DMS53 (cell line): ENCODE data around the gene ANK3.
A peak's percentile ranks its signal among the peaks of the same experiment; 100 is the strongest.

Experiments used
- DNase-seq: peaks from one replicate; lab custom pipeline; 2025; lab: John Stamatoyannopoulos, UW

Gene ANK3

DNA sequence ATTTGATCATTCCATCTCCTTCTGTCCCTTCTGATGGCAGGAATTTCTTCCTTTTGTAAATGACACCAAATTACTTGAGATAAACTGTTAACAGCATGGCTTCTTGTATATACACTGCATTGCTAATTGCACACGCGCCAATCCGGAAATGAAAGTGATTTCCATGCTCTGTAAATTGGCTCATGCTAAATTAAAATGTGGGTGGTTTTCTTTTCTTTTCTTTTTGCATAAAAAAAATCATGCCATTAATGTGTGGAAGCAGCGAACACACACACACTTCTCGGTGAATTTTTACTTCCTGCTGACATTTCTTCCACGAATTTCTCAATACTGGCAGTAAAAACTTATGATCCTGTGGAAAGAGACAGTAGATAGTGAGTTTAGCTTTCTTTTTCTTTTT, 360.2 kb downstream of the ANK3 start:
- no peak for DNase-seq

DNA sequence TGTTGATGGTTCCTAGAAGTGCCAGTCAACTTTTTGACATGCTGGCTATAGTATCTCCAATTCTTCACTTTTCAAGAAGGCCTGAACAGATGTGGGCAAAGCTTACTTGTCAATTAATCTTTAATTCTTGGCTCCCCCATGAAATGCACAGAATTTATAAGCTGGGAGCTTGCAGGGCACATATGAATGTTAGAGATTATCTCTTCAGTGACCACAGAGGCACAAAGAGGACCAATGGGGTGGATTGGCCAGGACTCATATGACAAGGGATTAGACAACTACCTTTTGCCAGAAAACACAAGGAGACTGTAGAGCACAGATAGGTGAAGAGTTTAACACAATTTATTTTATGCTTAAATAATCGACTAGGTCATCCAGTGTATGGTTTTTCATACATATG, 361.6 kb downstream of the ANK3 start:
- no peak for DNase-seq

- DNase-seq: no peak
Observed at GRCh38 chr10:60025279-60025678, 364.4 kb downstream of the ANK3 start.

DNA sequence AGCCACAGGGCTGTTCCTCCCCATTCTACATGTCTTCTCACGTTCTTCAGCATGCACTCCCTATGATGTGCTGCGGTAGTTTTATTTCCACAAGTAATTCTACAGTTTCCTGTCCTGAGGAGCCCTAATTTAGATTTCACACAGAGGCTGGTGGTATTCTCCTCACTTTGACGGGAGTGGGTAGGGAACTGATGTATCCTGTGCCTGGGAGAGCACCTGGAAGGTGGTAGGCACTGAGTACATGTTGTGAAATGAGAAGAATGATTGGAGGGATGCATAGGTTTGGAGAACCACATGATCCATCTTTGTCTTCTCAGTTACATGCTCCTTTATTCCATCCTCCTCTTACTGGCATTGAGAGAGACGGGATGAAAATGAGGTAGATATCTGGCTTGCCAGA, 365.2 kb downstream of the ANK3 start:
- DNase-seq: no peak

- no peak for DNase-seq
Observed at GRCh38 chr10:60023155-60023877, 366.4 kb downstream of the ANK3 start.

DNA sequence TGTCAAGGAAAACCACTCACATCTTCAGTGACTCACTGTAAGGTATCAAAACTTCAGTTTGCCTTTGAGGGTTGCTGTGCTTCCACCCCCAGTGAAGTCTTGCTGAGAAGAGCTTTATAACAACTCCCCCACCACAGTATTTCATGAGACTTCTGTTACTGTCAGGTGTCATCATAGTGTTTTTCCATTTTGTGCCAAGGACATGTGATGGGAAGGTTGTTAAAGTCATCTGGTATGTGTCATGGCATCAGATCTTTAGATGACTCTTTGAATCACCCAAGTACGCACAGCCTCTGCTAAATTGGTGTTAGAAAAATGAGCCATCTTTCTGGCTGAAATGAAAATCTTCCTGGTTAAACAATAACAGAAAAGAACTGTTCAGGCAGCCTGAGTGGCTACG, 368.3 kb downstream of the ANK3 start:
- DNase-seq: peak; percentile 12

- no peak for DNase-seq
Observed at GRCh38 chr10:60016794-60017193, 372.9 kb downstream of the ANK3 start.

DNA sequence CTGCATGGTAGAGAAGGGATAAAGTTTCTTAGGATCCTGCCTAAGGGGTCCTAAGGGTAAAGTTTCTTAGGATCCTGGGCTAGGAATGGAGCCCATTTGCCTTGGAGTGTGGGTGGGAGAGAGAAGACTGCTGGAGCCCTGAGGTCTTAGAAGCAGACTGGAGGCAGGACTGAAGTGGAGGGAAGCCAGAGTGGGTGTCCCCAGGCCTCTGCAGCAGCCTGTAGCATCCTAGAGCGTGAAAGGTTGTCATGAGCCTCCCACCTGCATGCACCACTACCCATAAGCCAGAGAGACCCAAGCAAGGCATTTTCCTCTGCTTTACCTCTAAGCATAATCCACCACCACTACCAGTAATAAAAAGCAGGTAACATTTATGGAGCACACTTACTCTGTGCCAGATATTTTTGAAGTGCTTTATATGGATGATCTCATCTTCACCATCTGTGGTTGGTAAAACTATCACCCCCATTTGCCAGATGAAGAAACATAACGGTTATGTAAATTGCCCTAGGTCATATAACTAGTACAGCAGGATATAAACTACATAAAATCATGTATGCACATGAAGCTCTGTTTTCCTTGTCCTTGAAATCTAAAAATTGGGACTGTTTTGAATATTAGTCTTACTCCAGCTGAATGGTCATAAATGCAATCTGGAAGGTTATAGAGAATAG, 379.8 kb downstream of the ANK3 start:
- DNase-seq: no peak

DNA sequence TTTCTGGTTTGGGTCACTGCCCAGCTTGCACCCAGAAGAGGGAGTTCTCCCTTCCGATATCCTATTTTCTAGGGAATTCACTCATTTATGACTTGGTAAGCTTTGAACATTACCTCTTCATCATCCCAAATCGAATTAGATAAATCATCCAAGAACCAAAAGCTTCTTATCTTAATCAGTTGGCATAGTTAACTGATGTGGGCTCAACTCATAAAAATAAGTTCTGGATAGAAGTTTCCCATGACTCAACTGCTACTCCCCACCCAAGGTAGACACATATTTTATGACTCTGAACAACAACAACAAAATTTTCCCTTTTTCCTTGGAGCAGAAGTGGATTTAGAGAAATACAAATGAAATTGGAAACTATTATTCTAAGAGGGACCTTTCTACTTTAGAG, 380.4 kb downstream of the ANK3 start:
- no peak for DNase-seq

DNA sequence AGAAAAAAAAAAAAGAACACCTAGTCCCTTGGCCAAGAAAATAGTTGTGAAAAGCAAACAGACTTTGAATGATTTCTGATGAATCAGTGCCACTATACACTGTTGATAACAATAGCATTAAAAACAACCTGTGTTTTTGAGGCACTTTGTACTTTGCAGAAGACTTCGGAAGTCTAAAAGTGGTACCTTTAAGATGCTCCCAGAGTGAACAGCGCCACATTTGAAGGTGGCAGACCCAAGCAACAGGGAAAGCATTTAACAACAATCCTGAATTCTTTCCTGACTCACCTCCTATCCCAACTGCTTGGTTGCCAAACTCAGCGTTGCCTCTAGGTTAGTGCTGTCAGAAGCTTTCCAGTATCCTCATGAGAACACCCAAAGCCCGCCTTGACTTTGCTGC, 380.9 kb downstream of the ANK3 start:
- no peak for DNase-seq

GRCh38 chr10:60006062-60006461, 383.6 kb downstream of the ANK3 start:
- DNase-seq: no peak

- DNase-seq: no peak
Observed at GRCh38 chr10:60003651-60004523, 385.8 kb downstream of the ANK3 start.

DNA sequence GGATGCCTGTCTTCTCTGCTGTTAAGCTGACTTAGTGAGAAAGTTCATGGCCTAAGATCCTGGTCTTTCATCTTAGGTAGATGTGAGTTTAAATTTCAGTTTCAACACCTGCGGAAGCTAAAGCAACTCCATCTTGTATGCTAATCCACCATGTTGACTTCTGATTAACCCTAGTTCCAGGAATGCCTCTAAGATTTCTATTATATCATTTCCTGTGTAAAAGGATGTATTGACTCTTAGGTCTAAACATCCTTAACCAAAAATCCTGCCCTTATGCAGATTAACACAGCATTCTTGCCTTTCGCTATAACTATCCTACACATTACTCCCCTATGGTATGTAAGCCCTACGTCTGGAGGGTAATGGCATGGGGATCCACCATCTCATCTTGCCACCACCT, 388.9 kb downstream of the ANK3 start:
- no peak for DNase-seq

DNA sequence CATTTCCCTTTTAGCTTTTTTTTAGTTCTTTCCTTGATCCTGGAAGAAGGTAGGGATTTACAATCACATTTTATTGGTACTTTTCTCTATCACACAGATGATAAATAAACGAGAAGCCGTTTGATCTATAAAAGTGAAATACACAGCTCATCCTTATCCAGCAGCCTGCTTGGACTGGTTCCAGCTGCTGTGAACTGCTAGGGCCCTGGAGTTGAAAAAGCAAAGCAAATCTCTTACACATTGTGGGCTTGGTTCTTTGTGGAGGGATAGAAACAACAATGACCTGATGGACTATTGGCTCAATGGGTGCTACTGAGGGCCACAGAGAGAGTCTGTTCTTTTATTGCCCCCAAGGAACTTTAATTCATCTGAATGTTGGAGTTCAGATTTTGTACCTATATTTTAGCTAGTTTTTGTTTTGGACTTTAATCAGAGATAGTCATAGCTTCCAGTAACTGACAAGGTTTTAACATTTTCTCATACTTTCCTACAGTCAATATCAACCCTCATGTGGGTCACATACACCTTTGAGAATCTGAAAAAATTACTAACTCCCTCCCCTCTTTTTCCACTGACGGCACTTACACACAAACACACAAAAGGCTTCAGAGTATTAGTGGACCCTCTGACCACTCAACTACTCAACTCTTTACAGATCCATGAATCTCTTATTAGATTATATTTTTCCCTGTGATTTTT, 391.7 kb downstream of the ANK3 start:
- DNase-seq: no peak

- DNase-seq: peak; percentile 66
Observed at GRCh38 chr10:59995862-59996261, 393.8 kb downstream of the ANK3 start.

DNA sequence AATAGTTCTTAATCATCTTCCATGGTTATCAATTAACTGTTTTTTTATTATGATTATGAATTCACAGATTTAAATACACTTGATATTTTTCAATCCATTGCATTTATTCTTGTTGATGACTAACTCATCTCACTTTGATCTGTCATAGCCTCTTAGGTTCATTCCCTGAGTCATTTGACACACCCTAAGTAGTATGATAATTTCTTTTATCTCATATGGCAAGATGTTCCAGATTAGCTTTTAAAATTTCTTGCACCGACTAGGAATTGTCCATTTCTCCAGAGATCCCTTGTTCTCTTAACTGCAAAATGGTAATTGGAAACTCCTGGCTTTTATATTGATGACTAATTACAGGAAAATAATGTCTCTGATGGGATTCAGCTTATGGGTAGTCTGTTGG, 395.7 kb downstream of the ANK3 start:
- DNase-seq: peak; percentile 7

DNA sequence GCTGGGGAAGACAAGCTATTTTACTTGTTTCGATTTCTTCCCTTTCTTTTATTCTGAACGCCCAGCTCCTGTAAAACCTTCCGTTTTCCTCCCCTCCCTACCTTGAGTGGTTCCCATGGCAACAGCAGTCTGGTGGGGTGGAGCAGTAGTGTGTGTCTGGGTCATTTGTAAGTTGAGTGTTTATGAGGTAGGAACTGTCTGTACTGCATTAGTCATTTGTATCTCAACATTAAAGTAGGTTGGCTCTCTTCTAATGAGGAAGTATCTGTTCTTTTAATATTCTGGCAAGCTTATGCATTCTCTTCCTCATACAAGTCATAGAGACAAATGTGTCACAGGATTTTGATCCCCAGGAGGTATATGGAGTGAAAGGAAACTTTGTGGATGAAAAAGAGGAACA, 398.0 kb downstream of the ANK3 start:
- peak; percentile 99 for DNase-seq

DNA sequence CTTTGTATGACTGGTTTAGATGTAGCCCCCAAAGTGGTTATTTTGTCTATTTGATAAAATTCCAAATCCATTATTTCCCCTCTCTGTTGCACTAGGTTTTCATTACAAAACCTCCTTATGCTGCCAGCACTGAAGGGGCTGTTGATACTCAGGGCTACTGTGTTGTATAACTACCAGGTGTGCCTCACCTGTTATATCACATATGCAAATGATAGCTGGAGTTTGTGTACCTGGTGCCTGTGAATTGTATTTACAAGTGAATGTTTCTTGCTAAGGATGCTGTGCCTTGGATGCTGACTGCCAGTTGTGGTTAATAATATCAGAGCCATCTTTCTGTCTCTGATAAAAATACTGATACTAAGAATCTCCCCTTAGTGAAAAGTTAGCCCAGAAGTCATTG, 398.6 kb downstream of the ANK3 start:
- peak; percentile 94 for DNase-seq

DNA sequence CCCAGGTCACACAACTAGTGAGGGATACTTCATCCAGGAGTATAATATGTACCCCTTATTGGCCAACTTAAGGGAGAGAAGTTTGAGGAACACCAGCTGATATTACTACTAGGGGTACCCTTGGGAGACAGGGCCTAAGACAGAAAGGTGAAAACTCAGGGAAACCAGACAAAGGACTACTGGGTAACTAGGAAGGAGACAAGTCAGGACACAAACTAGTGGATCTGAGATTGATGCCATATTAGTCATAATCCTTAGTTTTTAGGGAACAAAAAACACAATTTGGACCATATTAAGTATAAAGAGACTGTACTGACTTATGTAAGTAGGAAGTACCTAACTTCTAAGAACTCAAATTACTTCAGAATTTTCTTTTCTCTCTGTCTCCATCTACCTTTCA, 404.0 kb downstream of the ANK3 start:
- DNase-seq: no peak

DNA sequence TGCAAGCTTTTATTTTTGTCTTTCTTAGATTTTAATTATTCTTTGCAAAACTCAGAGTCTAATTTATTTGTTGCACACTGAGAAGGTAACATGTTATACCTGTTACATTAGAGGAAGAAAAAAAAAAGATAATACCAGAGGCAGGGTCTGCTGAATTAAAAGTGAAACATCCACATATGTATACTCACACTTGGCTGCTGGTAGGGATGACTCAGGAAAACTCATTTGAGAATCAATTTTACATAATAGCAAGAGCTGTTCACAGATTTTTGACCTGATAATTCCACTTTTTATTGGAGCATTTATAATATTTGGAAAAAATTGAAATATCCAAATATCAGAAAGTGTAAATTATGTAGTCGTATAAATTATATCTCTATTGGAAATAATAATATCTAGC, 405.3 kb downstream of the ANK3 start:
- DNase-seq: no peak

GRCh38 chr10:59980356-59980755, 409.3 kb downstream of the ANK3 start:
- no peak for DNase-seq

DNA sequence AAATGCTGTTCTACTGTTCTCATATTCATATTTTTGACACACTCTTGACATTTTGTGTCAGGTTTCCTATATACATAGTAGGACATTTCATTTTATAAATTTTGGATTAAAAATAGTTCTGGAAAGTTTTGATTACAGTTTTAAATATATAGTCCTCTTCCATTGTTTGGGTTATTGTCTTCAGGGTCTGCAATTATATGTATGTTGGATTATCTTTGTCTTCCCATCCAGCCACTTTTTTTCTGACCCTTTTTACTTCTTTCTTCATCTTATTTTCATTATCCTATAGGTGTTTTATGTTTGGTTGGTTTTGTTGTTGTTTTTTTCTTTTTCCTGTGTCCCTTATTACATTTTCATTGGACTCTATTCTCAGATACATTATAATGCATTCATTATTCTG, 412.2 kb downstream of the ANK3 start:
- peak; percentile 26 for DNase-seq
